HG03520 (cell line): ENCODE measurements around the gene TENM3.
A peak's percentile ranks its signal among the peaks of the same experiment; 100 is the strongest.

Experiments used
- ATAC-seq: cut with Tn5 transposase; IDR thresholded peaks from one replicate; pipeline ENCODE4 v1.9.1; 2021; ENCODE audit warnings: mild to moderate bottlenecking, moderate library complexity; ENCODE audit not compliant: unreplicated experiment

TENM3 gene

DNA sequence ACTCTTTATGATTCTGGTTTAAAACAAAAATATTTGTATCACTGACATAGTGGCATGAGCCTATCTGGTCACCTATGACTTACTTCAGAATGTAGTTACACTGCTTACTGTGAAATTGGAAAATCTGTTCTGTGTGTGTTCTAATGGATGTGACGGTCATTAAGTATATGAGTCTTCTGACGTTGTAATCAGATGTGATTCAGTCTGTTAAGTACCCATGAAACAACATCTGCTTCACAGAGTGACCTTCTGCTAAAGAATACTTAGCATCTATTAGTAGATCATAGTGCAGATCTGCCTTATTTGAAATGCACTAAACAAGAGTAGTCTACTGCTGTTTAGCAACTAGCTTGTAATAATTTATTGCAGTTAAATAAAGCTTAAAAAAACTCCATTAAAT, 356.9 kb downstream of the TENM3 start:
- no peak for ATAC-seq

DNA sequence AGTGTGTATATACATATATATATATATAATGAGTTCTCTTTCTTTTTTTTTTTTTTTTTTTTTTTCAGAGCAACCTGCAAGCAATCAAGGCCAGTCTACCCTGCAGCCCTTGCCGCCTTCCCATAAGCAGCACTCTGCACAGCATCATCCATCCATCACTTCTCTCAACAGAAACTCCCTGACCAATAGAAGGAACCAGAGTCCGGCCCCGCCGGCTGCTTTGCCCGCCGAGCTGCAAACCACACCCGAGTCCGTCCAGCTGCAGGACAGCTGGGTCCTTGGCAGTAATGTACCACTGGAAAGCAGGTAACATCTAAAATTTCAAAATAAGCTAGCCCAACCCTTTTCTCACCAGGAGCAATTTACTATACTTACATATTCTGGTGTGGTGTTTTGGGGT, 357.7 kb downstream of the TENM3 start:
- no peak for ATAC-seq

DNA sequence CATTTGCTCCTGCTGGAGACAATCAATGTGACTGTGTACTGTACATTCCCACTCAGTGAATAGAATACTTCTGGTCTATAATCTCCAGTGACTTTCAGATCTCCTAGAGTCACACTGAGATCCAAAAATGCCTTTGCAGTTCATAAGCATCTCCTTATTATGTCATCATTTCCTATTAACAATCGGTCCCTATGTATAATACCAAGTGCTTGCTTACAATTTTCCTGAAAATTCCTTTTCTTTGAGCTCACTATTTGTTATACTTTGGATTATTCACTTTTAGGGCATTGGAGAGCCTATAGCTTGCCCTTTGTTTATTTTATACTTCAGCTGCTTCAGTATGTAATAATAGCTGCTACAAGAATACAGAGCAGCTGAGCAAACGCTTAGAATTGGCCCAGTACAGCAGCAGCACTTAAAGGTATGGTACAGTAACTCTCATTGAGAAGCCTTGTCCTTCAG, 361.0 kb downstream of the TENM3 start:
- no peak for ATAC-seq

DNA sequence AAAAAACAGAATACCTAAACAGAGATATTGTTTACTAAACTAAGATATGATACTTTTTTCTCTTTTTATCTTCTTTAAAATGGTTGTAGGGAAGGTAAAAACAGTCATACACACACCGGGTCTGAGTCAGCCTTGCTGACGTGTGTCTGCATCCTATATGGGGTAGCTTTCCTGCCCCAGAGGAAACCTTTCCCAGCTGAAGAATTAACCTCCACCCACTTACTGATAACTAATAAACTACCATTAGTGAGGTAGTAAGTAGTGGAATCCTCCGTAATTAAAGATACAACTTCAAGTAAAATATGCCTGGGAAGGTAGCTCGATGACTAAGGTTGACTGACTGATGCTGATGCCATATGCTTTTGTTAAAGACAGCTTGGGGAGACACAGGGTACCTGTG, 361.8 kb downstream of the TENM3 start:
- ATAC-seq: no peak

DNA sequence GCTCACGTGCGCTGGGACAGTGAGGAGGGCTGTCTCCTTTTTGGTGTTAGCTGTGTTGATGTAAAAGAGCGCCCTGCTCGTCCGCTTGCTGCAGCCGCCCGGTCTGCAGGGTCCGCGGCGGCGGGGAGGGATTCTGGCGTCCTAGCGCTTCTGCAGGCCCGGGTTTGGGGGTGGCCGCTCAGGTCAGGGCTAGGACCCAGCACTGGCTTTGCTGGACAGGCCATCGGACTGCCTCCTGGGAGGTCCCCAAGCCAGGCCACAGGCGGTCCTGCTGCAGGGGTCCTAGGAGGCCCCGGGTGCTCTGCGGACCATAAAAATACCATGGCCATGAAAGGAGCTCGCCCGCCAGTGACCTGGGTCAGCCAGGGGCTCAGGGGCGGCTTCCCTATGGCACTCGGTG, 365.3 kb downstream of the TENM3 start:
- ATAC-seq: no peak

DNA sequence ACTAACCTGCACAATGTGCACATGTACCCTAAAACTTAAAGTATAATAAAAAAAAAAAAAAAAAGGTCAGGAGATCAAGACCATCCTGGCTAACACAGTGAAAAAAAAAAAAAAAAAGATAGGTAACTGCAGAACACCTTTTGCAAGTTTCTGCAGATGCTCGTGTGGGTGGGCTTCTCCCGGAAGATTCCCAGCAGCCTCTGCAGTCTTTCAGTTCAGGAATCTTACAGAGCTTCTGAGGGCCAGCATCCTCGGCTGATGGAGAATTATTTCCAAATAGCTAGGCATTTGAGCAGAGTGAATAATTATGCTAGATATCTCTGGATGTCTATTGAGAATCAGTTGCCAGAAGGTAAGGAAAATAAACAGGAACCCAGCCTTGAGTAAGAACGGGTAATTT, 373.3 kb downstream of the TENM3 start:
- no peak for ATAC-seq

DNA sequence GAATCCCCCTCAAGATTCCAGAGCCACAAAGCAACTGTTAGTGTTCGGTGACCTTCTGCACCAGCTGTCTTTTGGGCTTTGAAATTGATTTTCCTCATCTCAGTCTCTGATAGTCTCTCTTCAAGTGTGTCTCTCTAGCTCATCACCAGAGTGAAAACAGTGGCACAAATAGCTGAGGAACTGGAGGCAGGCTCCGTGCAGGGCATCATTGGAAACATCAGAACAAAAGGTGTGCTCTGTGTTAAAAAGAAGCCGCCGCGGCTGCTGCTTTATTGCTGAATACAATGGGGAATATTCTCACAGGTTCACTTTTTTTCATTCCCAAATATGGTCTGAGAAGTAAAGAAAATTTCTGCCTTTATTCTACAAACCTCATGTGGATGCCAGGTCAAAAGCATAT, 376.5 kb downstream of the TENM3 start:
- ATAC-seq: no peak

DNA sequence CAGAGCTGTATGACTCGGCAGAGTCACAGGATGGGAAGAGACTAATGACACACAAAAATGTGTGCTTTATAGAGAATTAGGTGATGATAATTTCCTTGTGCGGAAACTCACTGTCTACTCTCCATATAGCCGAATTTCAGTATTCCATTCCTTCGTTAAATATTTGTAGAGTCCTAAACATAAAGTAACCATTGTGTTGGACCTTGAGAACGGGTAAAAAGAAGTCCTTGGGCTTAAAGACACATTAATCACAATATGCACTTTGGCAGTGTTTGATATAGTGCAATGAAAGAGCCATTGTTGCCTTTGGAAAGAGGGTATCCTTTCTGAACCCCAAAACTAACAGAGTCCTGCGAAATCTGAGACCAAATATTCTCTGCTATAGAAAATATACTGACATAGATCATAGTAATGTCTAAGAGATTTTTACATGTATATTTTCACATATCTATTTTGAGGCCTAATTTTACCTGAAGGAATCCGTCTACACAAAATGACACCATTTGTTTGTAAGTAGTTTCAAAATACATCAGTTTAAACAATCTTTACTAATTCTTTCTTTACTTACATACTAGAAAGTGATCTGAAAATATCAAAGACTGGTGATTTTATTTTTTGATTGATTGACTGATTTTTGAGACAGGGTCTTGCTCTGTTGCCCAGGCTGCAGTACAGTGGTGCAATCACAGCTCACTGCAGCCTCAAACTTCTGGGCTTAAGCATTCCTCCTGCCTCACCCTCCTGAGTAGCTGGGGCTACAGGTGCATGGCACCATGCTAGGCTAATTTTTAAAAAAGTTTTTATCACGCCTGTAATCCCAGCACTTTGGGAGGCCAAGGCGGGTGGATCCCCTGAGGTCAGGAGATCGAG, 377.1 kb downstream of the TENM3 start:
- no peak for ATAC-seq

DNA sequence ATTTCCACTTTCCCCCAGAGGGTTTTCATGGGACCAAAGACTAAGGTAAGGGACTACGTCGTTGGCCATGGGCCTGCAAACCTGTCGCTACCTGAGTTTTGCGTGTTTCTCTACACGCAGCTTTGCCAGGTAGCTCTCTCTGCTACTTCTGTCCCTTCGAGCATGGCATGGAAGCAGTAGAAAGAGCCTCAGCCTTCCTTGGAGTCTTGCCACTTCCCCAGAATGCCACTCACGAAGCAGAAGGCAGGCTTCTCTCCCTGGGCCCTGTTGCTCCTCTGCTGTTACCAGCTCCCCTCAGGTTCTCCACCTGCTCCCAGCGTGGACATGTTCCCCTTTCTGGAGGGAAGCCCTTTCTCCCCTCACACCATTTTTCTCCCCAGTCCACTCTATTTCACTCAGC, 381.1 kb downstream of the TENM3 start:
- ATAC-seq: no peak

DNA sequence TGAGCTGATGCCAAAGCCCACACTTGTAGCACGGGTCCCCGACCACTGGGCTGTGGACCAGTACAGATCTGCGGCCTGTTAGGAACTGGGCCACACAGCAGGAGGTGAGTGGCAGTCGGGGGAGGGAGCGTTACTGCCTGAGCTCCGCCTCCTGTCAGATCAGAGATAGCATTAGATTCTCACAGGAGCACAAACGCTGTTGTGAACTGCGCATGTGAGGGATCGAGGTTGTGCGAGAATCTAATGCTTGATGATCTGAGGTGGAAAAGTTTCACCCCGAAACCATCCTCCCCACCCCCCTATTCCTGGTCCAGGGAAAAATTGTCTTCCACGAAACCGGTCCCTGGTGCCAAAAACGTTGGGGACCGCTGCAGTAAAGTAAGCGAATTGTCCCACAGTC, 382.0 kb downstream of the TENM3 start:
- ATAC-seq: no peak

DNA sequence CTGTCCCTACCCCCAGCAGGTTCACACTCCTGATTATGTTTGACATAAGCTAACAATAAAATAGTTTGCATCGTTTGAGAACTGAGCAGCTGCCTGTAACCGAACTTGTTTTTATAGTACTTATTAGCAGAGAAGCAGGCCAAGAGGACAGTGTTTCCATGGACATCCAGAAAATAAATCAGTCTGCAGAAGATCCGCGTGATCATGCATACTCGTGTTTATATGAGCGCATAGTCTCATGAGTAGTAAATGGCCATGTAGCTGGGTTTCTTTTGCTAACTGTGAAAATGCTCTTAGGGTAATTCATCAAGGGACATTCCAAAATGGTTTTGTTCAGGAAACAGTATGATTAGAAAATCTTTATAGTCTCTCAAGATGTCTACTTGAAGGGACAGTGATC, 384.8 kb downstream of the TENM3 start:
- no peak for ATAC-seq

DNA sequence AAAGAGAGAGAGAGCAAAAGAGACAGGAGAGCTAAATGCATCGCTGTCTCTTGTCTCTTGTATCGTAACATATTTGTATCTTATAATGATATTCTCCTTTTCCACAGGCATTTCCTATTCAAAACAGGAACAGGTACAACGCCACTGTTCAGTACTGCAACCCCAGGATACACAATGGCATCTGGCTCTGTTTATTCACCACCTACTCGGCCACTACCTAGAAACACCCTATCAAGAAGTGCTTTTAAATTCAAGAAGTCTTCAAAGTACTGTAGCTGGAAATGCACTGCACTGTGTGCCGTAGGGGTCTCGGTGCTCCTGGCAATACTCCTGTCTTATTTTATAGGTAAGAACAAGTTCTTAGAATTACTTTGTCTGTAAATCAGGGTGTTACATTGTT, 385.3 kb downstream of the TENM3 start:
- no peak for ATAC-seq

DNA sequence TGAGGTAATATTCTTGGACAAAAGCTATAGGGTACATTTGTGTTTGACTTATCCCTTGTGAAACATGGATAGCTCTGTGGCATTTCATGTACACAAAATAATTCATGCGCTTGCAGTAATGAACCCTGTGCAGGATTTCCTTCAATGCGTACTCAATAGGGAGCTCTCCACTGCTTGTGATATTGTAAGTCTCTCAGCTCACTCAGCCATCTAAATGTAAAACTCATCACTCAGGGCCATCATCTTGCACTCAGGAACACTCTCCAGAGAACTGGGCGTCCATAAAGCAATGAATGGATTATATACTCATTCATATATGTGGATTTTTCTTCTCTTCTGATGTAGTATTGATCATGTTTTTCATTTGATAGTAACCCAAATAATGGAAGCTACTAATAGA, 385.9 kb downstream of the TENM3 start:
- ATAC-seq: no peak

DNA sequence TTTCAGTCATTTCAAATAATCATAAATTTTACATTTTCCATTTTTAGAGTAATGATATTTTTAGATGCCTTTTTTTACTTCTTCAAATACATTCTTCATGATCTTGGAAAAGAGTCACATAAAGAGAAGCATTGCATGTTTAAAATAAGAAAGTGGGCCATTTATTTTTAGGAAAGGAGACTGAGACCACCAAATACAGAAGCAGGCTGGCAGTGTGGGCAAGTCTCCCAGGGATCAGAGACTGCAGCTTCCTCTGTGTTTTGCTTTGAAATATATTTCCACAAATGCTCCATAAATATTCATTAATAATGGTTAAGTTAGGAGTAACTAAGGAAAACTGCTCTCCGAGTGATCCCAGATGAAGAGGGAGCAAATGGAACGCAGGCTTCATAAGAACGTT, 397.3 kb downstream of the TENM3 start:
- ATAC-seq: no peak

DNA sequence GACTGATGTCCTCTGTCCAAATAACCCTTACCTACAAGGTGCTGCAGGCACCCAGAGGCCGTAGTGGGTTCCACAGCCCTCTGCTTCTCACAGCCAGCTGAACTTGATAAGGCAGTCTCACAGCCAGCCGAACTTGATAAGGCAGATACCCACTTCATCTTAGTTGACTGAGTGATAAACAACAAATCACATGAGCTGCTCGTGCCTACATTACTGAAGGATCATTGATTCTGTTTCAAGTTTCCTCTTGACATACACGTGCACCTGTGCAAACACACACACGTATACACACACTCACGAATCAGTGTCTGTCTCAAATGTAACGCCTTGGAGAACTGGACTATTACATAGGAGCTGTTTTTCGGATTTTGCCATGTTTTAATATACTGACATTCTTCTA, 397.7 kb downstream of the TENM3 start:
- no peak for ATAC-seq

DNA sequence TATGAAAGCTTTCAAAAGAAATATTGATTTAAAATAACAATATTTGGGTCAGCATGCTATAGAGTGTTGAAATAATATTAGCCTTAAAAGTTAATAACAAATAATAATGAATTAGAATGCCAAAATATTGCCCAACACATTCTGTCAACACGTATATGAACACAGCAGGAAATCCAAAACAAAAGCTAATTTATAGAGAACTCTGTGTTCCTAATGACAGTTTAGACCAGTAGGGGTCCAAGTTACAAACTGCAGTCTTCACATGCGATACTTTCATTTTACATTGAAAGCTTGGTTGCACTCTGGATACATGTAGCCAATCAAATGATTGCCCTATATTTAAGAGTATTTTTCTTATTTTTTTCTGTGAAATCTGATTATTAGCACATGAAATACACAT, 399.6 kb downstream of the TENM3 start:
- ATAC-seq: peak; percentile 60

DNA sequence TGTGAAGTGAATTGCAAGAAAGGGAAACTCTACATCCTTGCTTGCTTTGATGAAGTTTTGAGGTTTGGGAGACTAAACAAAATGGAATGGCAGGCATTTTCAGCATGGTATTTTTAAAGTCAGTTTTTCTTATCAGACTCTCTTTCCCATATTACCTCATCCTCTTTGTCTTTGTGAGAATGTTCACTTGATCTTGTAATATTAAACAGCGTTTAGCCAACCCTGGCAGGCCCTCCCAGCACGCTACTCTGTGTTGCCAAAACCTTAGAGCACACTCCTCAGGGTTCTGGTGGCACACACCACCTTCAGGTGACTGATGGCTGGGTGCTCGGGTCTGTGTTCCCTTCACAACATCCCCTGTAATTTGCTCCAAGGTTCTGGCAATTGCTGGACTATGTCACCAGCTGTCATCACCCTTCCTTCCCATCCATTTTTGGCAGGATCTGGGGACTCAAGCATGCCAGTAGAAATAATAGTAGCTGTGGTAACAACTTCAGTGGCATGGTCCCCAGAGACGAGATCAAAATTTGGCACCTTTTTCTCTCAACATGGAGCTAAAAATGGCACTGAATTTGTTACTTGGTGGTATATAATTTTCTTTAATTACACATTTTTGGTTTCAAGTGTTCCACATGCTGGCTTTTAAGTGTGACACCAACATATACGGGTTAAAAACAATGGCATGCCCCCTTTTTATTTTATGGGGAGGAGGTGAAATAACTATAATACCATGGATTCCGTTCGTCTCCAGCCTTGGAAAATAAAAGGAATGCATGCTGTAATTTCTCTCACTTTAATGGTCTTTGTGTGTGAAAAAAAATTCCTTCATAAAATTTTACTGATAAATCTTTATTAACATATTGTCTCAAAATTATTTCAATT, 400.8 kb downstream of the TENM3 start:
- no peak for ATAC-seq

DNA sequence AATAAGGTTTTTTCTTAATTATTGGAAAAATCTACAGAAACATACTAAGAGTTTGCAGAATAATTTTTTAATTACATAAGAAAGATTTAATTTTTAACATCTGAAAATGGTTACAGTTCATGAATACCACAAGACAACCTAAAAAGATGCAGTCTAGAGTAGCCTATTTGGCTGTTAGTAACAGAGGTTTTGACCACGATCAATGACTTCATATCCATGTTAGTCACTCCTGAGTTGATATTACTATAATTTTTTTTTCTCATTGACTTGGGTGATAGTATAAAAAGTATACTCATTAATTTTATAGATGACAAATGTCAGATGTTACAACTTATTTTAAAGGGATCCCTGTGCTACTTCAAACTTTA, 401.5 kb downstream of the TENM3 start:
- no peak for ATAC-seq

DNA sequence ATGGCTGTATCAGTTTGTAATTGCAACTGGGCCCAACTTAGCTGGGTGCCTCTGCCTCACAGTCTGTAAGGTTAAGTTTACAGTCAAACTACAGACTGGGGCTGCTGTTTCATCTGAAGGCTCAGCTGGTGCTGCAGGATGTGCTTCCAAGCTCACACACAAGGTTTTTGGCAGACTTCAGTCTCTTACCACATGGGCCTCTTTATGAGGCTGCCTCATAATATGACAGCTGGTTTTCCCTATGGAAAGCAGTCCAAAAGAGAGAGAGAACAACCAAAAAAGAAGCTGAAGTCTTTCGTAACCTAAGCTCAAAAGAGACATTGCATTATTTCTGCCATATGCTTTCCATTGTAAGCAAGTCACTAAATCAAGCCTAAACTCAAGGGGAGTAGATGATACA, 402.3 kb downstream of the TENM3 start:
- ATAC-seq: no peak

DNA sequence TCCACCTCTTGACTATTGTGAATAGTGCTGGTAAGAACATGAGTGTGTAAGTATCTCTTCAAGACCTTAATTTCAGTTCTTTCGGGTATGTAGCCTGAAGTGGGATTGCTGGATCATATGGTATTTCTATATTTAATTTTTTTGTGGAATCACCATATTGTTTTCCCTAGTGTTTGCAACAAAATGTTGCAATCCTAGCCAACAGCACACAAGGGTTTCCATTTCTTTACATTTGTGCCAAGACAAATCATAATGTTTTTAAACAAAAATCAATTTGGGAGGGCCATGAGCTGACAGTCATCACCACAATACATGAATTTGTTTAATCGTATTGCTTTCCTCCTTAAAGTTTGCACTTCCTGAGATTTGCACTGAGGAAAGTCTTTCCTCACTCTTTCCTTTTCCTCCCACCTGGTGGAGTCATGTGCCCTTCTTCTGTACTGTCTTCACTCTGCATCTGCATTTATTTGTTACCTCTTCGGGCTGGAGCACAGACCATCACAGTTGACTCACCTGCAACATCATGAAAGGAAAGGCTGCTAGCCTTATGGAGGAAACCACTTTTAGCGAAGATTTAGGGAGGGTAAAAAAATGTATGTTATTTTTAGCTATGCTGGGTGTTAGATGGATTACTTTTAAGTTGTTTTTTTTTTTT, 404.6 kb downstream of the TENM3 start:
- no peak for ATAC-seq

DNA sequence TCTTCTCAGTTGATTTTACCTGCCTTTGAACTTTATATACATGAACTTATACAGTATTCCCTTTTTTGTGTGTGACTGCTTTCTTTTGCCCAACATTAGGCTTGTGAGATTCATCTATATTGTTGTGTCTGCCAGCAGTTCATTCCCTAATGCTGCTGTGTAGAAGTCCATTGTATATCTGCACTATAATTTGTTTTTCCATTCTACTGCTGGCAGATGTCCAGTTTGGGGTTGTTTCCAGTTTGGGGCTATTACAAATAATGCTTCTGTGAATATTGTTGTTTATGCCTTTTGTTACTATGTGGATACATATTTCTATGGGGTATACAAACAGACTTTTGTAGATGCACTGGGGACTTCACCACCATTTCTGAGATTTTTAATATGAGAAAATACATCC, 405.6 kb downstream of the TENM3 start:
- ATAC-seq: no peak
